CD14-positive monocyte (primary cell): ENCODE data around the gene INPP5F. TPM values are rescaled to one million over a fixed set of nuclear protein-coding genes. Genes with fewer than 3 reads are reported as not detected.
"Not testable (repeated sequence)": the region's sequence is repeated elsewhere in the genome, so short reads cannot be mapped to it uniquely, and the experiment has no call there.

Source experiments
- DNase-seq, 3 donors: peaks; one replicate each; pipeline ENCODE4 v3.0.0-alpha.2; 2011 to 2022
- H2AFZ ChIP-seq: 2 replicates; pipeline ENCODE4 v1.6.0; 2012; ENCODE audit warnings: mild to moderate bottlenecking, low read depth, low read length, inconsistent platforms; ENCODE audit not compliant: insufficient read depth, poor library complexity, severe bottlenecking
- H3K27ac ChIP-seq, 2 donors: 1 replicate in 1 of 2; 2 replicates in 1 of 2; pipeline ENCODE4 v1.5.1; 2012 to 2013; ENCODE audit warnings: low read length in 2 of 2, control low read depth in 1 of 2, inconsistent platforms in 1 of 2, low read depth in 1 of 2, mild to moderate bottlenecking in 1 of 2
- H3K27me3 ChIP-seq, 2 donors: one replicate each; pipeline versions ENCODE4 v1.6.0 to v1.6.1; 2011 to 2013; ENCODE audit warnings: low read length in 2 of 2; ENCODE audit not compliant: control insufficient read depth in 2 of 2, insufficient read depth in 2 of 2
- H3K36me3 ChIP-seq, 2 donors: replicated peaks in 1 of 2; 1 replicate in 1 of 2; 2 replicates in 1 of 2; pipeline versions ENCODE4 v1.5.1 to v1.6.1; 2012 to 2013; ENCODE audit warnings: low read length in 2 of 2, control low read depth in 1 of 2, inconsistent platforms in 1 of 2, mild to moderate bottlenecking in 1 of 2; ENCODE audit not compliant: insufficient read depth in 2 of 2, control insufficient read depth in 1 of 2
- H3K4me1 ChIP-seq, 2 donors: 1 replicate in 1 of 2; 2 replicates in 1 of 2; pipeline versions ENCODE4 v1.5.1 to v1.6.1; 2012 to 2013; ENCODE audit warnings: low read length in 2 of 2, control low read depth in 1 of 2, inconsistent platforms in 1 of 2, mild to moderate bottlenecking in 1 of 2, moderate library complexity in 1 of 2; ENCODE audit not compliant: insufficient read depth in 2 of 2, control insufficient read depth in 1 of 2
- H3K4me2 ChIP-seq: replicated peaks from 2 replicates; pipeline ENCODE3; 2012; ENCODE audit warnings: low read length, moderate library complexity, mild to moderate bottlenecking; ENCODE audit not compliant: poor library complexity, severe bottlenecking; ENCODE audit errors: extremely low read depth
- H3K4me3 ChIP-seq, 3 experiments: fragments of 200-600 bp in 1 of 3; sonication (generic) in 1 of 3; replicated peaks in 1 of 3; 1 replicate in 2 of 3; 2 replicates in 1 of 3; pipeline ENCODE4 v1.5.1; 2011 to 2013; ENCODE audit warnings: low read length in 3 of 3, mild to moderate bottlenecking in 3 of 3, control low read depth in 2 of 3, low read depth in 2 of 3, inconsistent platforms in 1 of 3, moderate library complexity in 1 of 3
- H3K79me2 ChIP-seq: 2 replicates; pipeline ENCODE4 v1.6.0; 2012; ENCODE audit warnings: mild to moderate bottlenecking, control low read depth, inconsistent platforms, low read length, moderate library complexity; ENCODE audit not compliant: insufficient read depth
- H3K9ac ChIP-seq: 2 replicates; pipeline ENCODE4 v1.6.0; 2017; ENCODE audit warnings: low read length, mild to moderate bottlenecking; ENCODE audit not compliant: insufficient read depth, poor library complexity, severe bottlenecking
- H3K9me3 ChIP-seq, 2 donors: replicated peaks in 1 of 2; 1 replicate in 1 of 2; 2 replicates in 1 of 2; pipeline versions ENCODE4 v1.5.1 to v1.6.1; 2012 to 2013; ENCODE audit warnings: low read length in 2 of 2, control low read depth in 1 of 2; ENCODE audit not compliant: control insufficient read depth in 1 of 2, insufficient read depth in 1 of 2
- H4K20me1 ChIP-seq: 2 replicates; pipeline ENCODE4 v1.6.0; 2012; ENCODE audit warnings: mild to moderate bottlenecking, low read length, control low read depth, moderate library complexity; ENCODE audit not compliant: insufficient read depth
- H3K27ac Mint-ChIP-seq, 7 donors: one replicate each; pipeline ENCODE4 v1.8.0; 2020; ENCODE audit warnings: mild to moderate bottlenecking in 7 of 7, mixed read lengths in 7 of 7, moderate library complexity in 6 of 7, inconsistent platforms in 2 of 7
- H3K27me3 Mint-ChIP-seq, 3 donors: one replicate each; pipeline ENCODE4 v1.8.0; 2021 to 2022; ENCODE audit warnings: low read depth in 3 of 3, mild to moderate bottlenecking in 3 of 3, mixed read lengths in 3 of 3, moderate library complexity in 3 of 3, inconsistent platforms in 1 of 3
- H3K36me3 Mint-ChIP-seq, 2 donors: one replicate each; pipeline ENCODE4 v1.8.0; 2020; ENCODE audit warnings: mixed read lengths in 2 of 2, inconsistent platforms in 1 of 2, mild to moderate bottlenecking in 1 of 2
- H3K4me1 Mint-ChIP-seq: one replicate; pipeline ENCODE4 v1.8.0; 2020; ENCODE audit warnings: mild to moderate bottlenecking, mixed read lengths
- H3K4me3 Mint-ChIP-seq, 2 donors: one replicate each; pipeline ENCODE4 v1.8.0; 2020; ENCODE audit warnings: mild to moderate bottlenecking in 2 of 2, mixed read lengths in 2 of 2, moderate library complexity in 1 of 2
- H3K9me3 Mint-ChIP-seq, 7 donors: one replicate each; pipeline ENCODE4 v1.8.0; 2020 to 2022; ENCODE audit warnings: mixed read lengths in 7 of 7, mild to moderate bottlenecking in 6 of 7, moderate library complexity in 6 of 7, inconsistent platforms in 2 of 7
- WGBS: methylation state at CpG from one replicate; pipeline ENCODE4 v1.1.5; 2013; ENCODE audit warnings: missing lambda C conversion rate; ENCODE audit not compliant: insufficient coverage; 5-methylcytosine and 5-hydroxymethylcytosine counted together
- intact Hi-C, 2 donors: fragments of 100-400 bp; cut with micrococcal nuclease; formaldehyde crosslinking; loops; one replicate each; pipeline versions ENCODE4 v1.15.0 to v1.15.1; 2023
- polyA plus RNA-seq, 3 donors: library from polyadenylated mRNA; depleted of rRNA in 1 of 3; unstranded in 2 of 3; stranded (reverse) in 1 of 3; fragments of 300-500 nt in 2 of 3; fragments of >200 nt in 1 of 3; fragmentation: Illumina TruSeq in 2 of 3; gene quantifications; 1 replicate in 2 of 3; 2 replicates in 1 of 3; pipeline ENCODE4 v1.2.3, GENCODE V29; 2012 to 2021
- TF ChIP-seq, protein P1 (sequence below): fragments of 200-600 bp; IDR thresholded peaks from one replicate; pipeline ENCODE4 v1.8.0; 2022; ENCODE audit warnings: antibody characterized with exemption, mild to moderate bottlenecking

Gene INPP5F
- polyA plus RNA-seq, 3 donors: 5.1 to 6.9 (median 5.4) TPM

- 0% methylated on average over 2 of the region's 7 CpGs for WGBS
- Histone ChIP-seq H3K9me3 (no peaks in the 10 kb centered on the region), H3K4me3 (no peak overlapping the region), H3K36me3 (no peaks in the 10 kb centered on the region), H3K79me2 (no peaks in the 10 kb centered on the region), H3K27ac (no peak overlapping the region), H4K20me1 (no peaks in the 10 kb centered on the region), H3K4me1 (peaks cover 25 to 41% of the 10 kb centered on the region in 2 donors), H2AFZ (no peak overlapping the region), H3K27me3 (no peaks in the 10 kb centered on the region), H3K4me2 (peak overlapping the region; percentile 51), H3K9ac (no peak overlapping the region)
- peaks cover 6 to 12% of the 10 kb centered on the region in 2 donors for H3K36me3 Mint-ChIP-seq
- DNase-seq: peak; percentile 31 to 61 (median 31)
- peaks cover 0 to 2% (median 0%) of the 10 kb centered on the region in 3 donors for H3K27me3 Mint-ChIP-seq
- H3K4me3 Mint-ChIP-seq: peak overlapping the region in 1 of 2 donors; percentile 59
- H3K9me3 Mint-ChIP-seq: peaks cover 0 to 2% (median 0%) of the 10 kb centered on the region in 7 donors
- intact Hi-C loops: loop anchor here in 1 of 2 donors (5.0 kb wide), 1 partner anchor 32 kb away; no protein-coding TSS in a partner anchor
- peaks cover 39% of the 10 kb centered on the region for H3K4me1 Mint-ChIP-seq
- H3K27ac Mint-ChIP-seq: peak overlapping the region in 3 of 7 donors; percentile 1 to 50 (median 7)
- TF ChIP-seq, protein P1, sequence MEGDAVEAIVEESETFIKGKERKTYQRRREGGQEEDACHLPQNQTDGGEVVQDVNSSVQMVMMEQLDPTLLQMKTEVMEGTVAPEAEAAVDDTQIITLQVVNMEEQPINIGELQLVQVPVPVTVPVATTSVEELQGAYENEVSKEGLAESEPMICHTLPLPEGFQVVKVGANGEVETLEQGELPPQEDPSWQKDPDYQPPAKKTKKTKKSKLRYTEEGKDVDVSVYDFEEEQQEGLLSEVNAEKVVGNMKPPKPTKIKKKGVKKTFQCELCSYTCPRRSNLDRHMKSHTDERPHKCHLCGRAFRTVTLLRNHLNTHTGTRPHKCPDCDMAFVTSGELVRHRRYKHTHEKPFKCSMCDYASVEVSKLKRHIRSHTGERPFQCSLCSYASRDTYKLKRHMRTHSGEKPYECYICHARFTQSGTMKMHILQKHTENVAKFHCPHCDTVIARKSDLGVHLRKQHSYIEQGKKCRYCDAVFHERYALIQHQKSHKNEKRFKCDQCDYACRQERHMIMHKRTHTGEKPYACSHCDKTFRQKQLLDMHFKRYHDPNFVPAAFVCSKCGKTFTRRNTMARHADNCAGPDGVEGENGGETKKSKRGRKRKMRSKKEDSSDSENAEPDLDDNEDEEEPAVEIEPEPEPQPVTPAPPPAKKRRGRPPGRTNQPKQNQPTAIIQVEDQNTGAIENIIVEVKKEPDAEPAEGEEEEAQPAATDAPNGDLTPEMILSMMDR: no peak
These were observed 58.7 kb downstream of the INPP5F start for GRCh38 chr10:119784340-119785067.

DNA sequence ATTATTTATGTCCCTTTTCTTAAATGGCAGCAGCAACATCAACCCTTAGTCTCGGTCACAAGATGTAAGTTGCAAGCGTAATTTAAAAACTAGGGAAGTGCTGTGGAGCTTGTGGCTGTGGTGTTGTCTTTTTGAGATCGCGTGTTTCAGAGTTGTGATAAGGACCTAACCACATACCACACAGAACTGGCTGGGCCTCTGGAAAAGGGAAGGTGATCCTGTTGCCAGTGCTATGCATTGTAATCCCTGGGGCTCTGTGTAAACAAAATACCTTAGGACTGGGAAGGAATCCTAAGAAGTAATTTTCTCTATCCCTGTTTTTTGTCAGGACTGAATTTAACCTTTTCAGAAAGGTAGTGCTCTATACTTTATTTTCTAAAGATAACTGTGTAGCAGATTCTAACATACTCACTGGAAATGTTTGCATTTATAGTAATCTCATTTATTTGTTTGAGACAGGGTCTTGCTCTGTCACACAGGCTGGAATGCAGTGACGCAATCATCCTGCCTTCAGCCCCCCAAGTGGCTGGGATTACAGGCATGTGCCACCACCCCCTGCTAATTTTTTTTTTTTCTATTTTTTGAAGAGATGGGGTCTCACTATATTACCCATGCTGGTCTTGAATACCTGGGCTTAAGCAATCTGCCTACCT is 60.4 kb downstream of the INPP5F start:
- Histone ChIP-seq H3K4me3 (no peak overlapping the region), H4K20me1 (no peaks in the 10 kb centered on the region), H2AFZ (no peak overlapping the region), H3K9ac (no peak overlapping the region), H3K9me3 (no peaks in the 10 kb centered on the region), H3K27ac (peak overlapping the region in 1 of 2 donors; percentile 1), H3K79me2 (no peaks in the 10 kb centered on the region), H3K27me3 (no peaks in the 10 kb centered on the region), H3K4me2 (no peak overlapping the region), H3K4me1 (peaks cover 25 to 41% of the 10 kb centered on the region in 2 donors), H3K36me3 (no peaks in the 10 kb centered on the region)
- H3K4me3 Mint-ChIP-seq: no peak overlapping the region
- peak overlapping the region in 1 of 7 donors; percentile 5 for H3K27ac Mint-ChIP-seq
- TF ChIP-seq, protein P1: no peak
- peaks cover 39% of the 10 kb centered on the region for H3K4me1 Mint-ChIP-seq
- no CpG with 5 or more reads among the region's 5 CpGs for WGBS
- intact Hi-C loops: loop anchor here in 1 of 2 donors (5.0 kb wide), 1 partner anchor 34 kb away; no protein-coding TSS in a partner anchor
- H3K36me3 Mint-ChIP-seq: peaks cover 8 to 10% of the 10 kb centered on the region in 2 donors
- peaks cover 0 to 4% (median 2%) of the 10 kb centered on the region in 3 donors for H3K27me3 Mint-ChIP-seq
- DNase-seq: peak; percentile 46 to 73 (median 53)
- H3K9me3 Mint-ChIP-seq: peaks cover 0 to 2% (median 0%) of the 10 kb centered on the region in 7 donors

GRCh38 chr10:119795101-119795500 is 69.3 kb downstream of the INPP5F start:
- H3K4me2 ChIP-seq, H3K27ac Mint-ChIP-seq, H4K20me1 ChIP-seq, H3K9ac ChIP-seq, H3K79me2 ChIP-seq, H3K9me3 ChIP-seq, H3K27me3 ChIP-seq, H2AFZ ChIP-seq, intact Hi-C loops, H3K4me1 Mint-ChIP-seq, H3K27ac ChIP-seq, H3K4me3 ChIP-seq, H3K4me3 Mint-ChIP-seq, DNase-seq, H3K9me3 Mint-ChIP-seq, H3K27me3 Mint-ChIP-seq, H3K4me1 ChIP-seq: not testable (repeated sequence)
- no CpG with 5 or more reads among the region's 32 CpGs for WGBS
- H3K36me3 ChIP-seq: peaks cover 3 to 43% of the 10 kb centered on the region in 2 donors
- peaks cover 29 to 32% of the 10 kb centered on the region in 2 donors for H3K36me3 Mint-ChIP-seq
